ENCODE results near the gene GNB5. TPM values are rescaled to one million over a fixed set of nuclear protein-coding genes. Genes with fewer than 3 reads are reported as not detected.
A peak's percentile ranks its signal among the peaks of the same experiment; 100 is the strongest.

The GNB5 gene
- total RNA-seq, 1 donor from 2014 or later, result 10.1 TPM

- ATAC-seq (no peak), DNase-seq (no peak)
- intact Hi-C loops (cut with micrococcal nuclease), result no loop called here
Observed at GRCh38 chr15:52124270-52124880, 66.8 kb downstream of the GNB5 start.

GRCh38 chr15:52121896-52122295, 69.3 kb downstream of the GNB5 start:
- ATAC-seq, result no peak
- intact Hi-C loops (cut with micrococcal nuclease), result no loop called here
- DNase-seq, result no peak

- intact Hi-C loops (cut with micrococcal nuclease), result no loop called here
- ATAC-seq (no peak), DNase-seq (no peak)
Observed at GRCh38 chr15:52121006-52121405, 70.2 kb downstream of the GNB5 start.

- ATAC-seq, result no peak
- no peak for DNase-seq
- intact Hi-C loops (cut with micrococcal nuclease), result no loop called here
Observed at GRCh38 chr15:52120488-52120887, 70.7 kb downstream of the GNB5 start.

GRCh38 chr15:52118969-52119749, 72.0 kb downstream of the GNB5 start:
- no peak for ATAC-seq
- intact Hi-C loops (cut with micrococcal nuclease), result no loop called here
- DNase-seq, result no peak

- intact Hi-C loops (cut with micrococcal nuclease), result no loop called here
- ATAC-seq (no peak), DNase-seq (no peak)
Observed at GRCh38 chr15:52117549-52117948, 73.6 kb downstream of the GNB5 start.

- intact Hi-C loops (cut with micrococcal nuclease), result no loop called here
- ATAC-seq, result no peak
- DNase-seq, result no peak
Observed at GRCh38 chr15:52115598-52116427, 75.4 kb downstream of the GNB5 start.

GRCh38 chr15:52114261-52115055, 76.7 kb downstream of the GNB5 start:
- ATAC-seq (no peak), DNase-seq (no peak)

GRCh38 chr15:52113708-52114107, 77.5 kb downstream of the GNB5 start:
- intact Hi-C loops (cut with micrococcal nuclease), result no loop called here
- DNase-seq (no peak), ATAC-seq (no peak)

More at GRCh38 chr15:52114261-52115055, 76.7 kb downstream of the GNB5 start:
- intact Hi-C loops (cut with micrococcal nuclease), result no loop called here

- intact Hi-C loops (cut with micrococcal nuclease), result no loop called here
- ATAC-seq, result no peak
- DNase-seq, result no peak
Observed at GRCh38 chr15:52113235-52113634, 78.0 kb downstream of the GNB5 start.

GRCh38 chr15:52112203-52112750, 78.9 kb downstream of the GNB5 start:
- ATAC-seq, result peak; percentile 79
- intact Hi-C loops (cut with micrococcal nuclease), result no loop called here
- DNase-seq, result peak; percentile 47

GRCh38 chr15:52111517-52112202, 79.5 kb downstream of the GNB5 start:
- intact Hi-C loops (cut with micrococcal nuclease), result no loop called here
- no peak for ATAC-seq
- no peak for DNase-seq

GRCh38 chr15:52109559-52110451, 81.4 kb downstream of the GNB5 start:
- intact Hi-C loops (cut with micrococcal nuclease), result no loop called here
- ATAC-seq, result no peak
- DNase-seq, result no peak

- intact Hi-C loops (cut with micrococcal nuclease), result no loop called here
- ATAC-seq (no peak), DNase-seq (no peak)
Observed at GRCh38 chr15:52107238-52107637, 84.0 kb downstream of the GNB5 start.

- intact Hi-C loops (cut with micrococcal nuclease), result no loop called here
- ATAC-seq, result no peak
Observed at GRCh38 chr15:52106641-52107040, 84.6 kb downstream of the GNB5 start.

GRCh38 chr15:52105846-52106245, 85.3 kb downstream of the GNB5 start:
- DNase-seq, result no peak
- intact Hi-C loops (cut with micrococcal nuclease), result no loop called here

More at GRCh38 chr15:52106641-52107040, 84.6 kb downstream of the GNB5 start:
- no peak for DNase-seq

GRCh38 chr15:52104532-52105004, 86.6 kb downstream of the GNB5 start:
- DNase-seq, result no peak
- ATAC-seq, result no peak
- intact Hi-C loops (cut with micrococcal nuclease), result no loop called here

More at GRCh38 chr15:52105846-52106245, 85.3 kb downstream of the GNB5 start:
- no peak for ATAC-seq
